Skeletal muscle satellite cell (primary cell): Measurements from ENCODE around the gene PLPPR1.

Experiments
- H3K27me3 ChIP-seq: 2 replicates; pipeline ENCODE4 v1.7.0; 2013; ENCODE audit warnings: low read length; ENCODE audit not compliant: control insufficient read depth, insufficient read depth
- H3K36me3 ChIP-seq: 2 replicates; pipeline ENCODE4 v1.7.0; 2013; ENCODE audit warnings: mild to moderate bottlenecking, control low read depth, low read length; ENCODE audit not compliant: insufficient read depth
- H3K4me1 ChIP-seq: 2 replicates; pipeline ENCODE4 v1.7.0; 2013; ENCODE audit warnings: low read length; ENCODE audit not compliant: control insufficient read depth, insufficient read depth
- H3K4me2 ChIP-seq: 2 replicates; pipeline ENCODE4 v1.7.0; 2013; ENCODE audit warnings: mild to moderate bottlenecking, low read length
- H3K4me3 ChIP-seq: 2 replicates; pipeline ENCODE4 v1.7.0; 2013; ENCODE audit warnings: low read length
- H3K9ac ChIP-seq: 2 replicates; pipeline ENCODE4 v1.7.0; 2013; ENCODE audit warnings: mild to moderate bottlenecking, low read depth, low read length, moderate library complexity
- H3K9me3 ChIP-seq: replicated peaks from 2 replicates; pipeline ENCODE4 v1.7.0; 2013; ENCODE audit warnings: mild to moderate bottlenecking, control low read depth, low read length

Gene PLPPR1

GRCh38 chr9:101220341-101220740, 191.8 kb downstream of the PLPPR1 start:
- Histone ChIP-seq H3K9ac (no peak overlapping the region), H3K4me2 (no peak overlapping the region), H3K36me3 (no peaks in the 10 kb centered on the region), H3K9me3 (no peaks in the 10 kb centered on the region), H3K27me3 (no peaks in the 10 kb centered on the region), H3K4me1 (no peaks in the 10 kb centered on the region), H3K4me3 (no peak overlapping the region)

GRCh38 chr9:101225271-101225670, 196.7 kb downstream of the PLPPR1 start:
- H3K36me3 ChIP-seq, result no peaks in the 10 kb centered on the region
- no peaks in the 10 kb centered on the region for H3K9me3 ChIP-seq
- H3K9ac ChIP-seq, result no peak overlapping the region
- H3K4me1 ChIP-seq, result no peaks in the 10 kb centered on the region
- no peak overlapping the region for H3K4me3 ChIP-seq
- no peaks in the 10 kb centered on the region for H3K27me3 ChIP-seq
- no peak overlapping the region for H3K4me2 ChIP-seq

GRCh38 chr9:101226161-101226560, 197.6 kb downstream of the PLPPR1 start:
- H3K9me3 ChIP-seq, result no peaks in the 10 kb centered on the region
- no peak overlapping the region for H3K4me3 ChIP-seq
- no peaks in the 10 kb centered on the region for H3K4me1 ChIP-seq
- H3K4me2 ChIP-seq, result no peak overlapping the region
- H3K9ac ChIP-seq, result no peak overlapping the region
- H3K27me3 ChIP-seq, result no peaks in the 10 kb centered on the region
- H3K36me3 ChIP-seq, result no peaks in the 10 kb centered on the region

GRCh38 chr9:101226803-101227202, 198.3 kb downstream of the PLPPR1 start:
- H3K4me3 ChIP-seq, result no peak overlapping the region
- no peak overlapping the region for H3K4me2 ChIP-seq
- H3K4me1 ChIP-seq, result no peaks in the 10 kb centered on the region
- no peaks in the 10 kb centered on the region for H3K27me3 ChIP-seq
- no peak overlapping the region for H3K9ac ChIP-seq
- no peaks in the 10 kb centered on the region for H3K9me3 ChIP-seq
- no peaks in the 10 kb centered on the region for H3K36me3 ChIP-seq

- no peak overlapping the region for H3K9ac ChIP-seq
- H3K4me3 ChIP-seq, result no peak overlapping the region
- H3K9me3 ChIP-seq, result no peaks in the 10 kb centered on the region
- H3K4me2 ChIP-seq, result no peak overlapping the region
- H3K36me3 ChIP-seq, result no peaks in the 10 kb centered on the region
- H3K4me1 ChIP-seq, result no peaks in the 10 kb centered on the region
- H3K27me3 ChIP-seq, result no peaks in the 10 kb centered on the region
Observed at GRCh38 chr9:101229606-101230005, 201.1 kb downstream of the PLPPR1 start.

GRCh38 chr9:101232405-101232977, 204.0 kb downstream of the PLPPR1 start:
- Histone ChIP-seq H3K36me3 (no peaks in the 10 kb centered on the region), H3K4me1 (no peaks in the 10 kb centered on the region), H3K9me3 (no peaks in the 10 kb centered on the region), H3K9ac (no peak overlapping the region), H3K4me3 (no peak overlapping the region), H3K27me3 (no peaks in the 10 kb centered on the region), H3K4me2 (no peak overlapping the region)

- Histone ChIP-seq H3K4me3 (no peak overlapping the region), H3K4me2 (no peak overlapping the region), H3K9me3 (no peaks in the 10 kb centered on the region), H3K36me3 (no peaks in the 10 kb centered on the region), H3K9ac (no peak overlapping the region), H3K27me3 (no peaks in the 10 kb centered on the region), H3K4me1 (no peaks in the 10 kb centered on the region)
Observed at GRCh38 chr9:101235105-101235866, 206.8 kb downstream of the PLPPR1 start.

GRCh38 chr9:101242651-101243050, 214.1 kb downstream of the PLPPR1 start:
- Histone ChIP-seq H3K27me3 (no peaks in the 10 kb centered on the region), H3K36me3 (no peaks in the 10 kb centered on the region), H3K4me1 (no peaks in the 10 kb centered on the region), H3K4me2 (no peak overlapping the region), H3K4me3 (no peak overlapping the region), H3K9me3 (no peaks in the 10 kb centered on the region), H3K9ac (no peak overlapping the region)

- Histone ChIP-seq H3K4me1 (no peaks in the 10 kb centered on the region), H3K4me2 (no peak overlapping the region), H3K36me3 (no peaks in the 10 kb centered on the region), H3K4me3 (no peak overlapping the region), H3K9me3 (no peaks in the 10 kb centered on the region), H3K9ac (no peak overlapping the region), H3K27me3 (no peaks in the 10 kb centered on the region)
Observed at GRCh38 chr9:101246691-101247090, 218.2 kb downstream of the PLPPR1 start.

- Histone ChIP-seq H3K4me2 (no peak overlapping the region), H3K36me3 (no peaks in the 10 kb centered on the region), H3K4me1 (no peaks in the 10 kb centered on the region), H3K4me3 (no peak overlapping the region), H3K27me3 (no peaks in the 10 kb centered on the region), H3K9me3 (no peaks in the 10 kb centered on the region), H3K9ac (no peak overlapping the region)
Observed at GRCh38 chr9:101247297-101247696, 218.8 kb downstream of the PLPPR1 start.

- Histone ChIP-seq H3K4me1 (no peaks in the 10 kb centered on the region), H3K9me3 (no peaks in the 10 kb centered on the region), H3K9ac (no peak overlapping the region), H3K36me3 (no peaks in the 10 kb centered on the region), H3K27me3 (no peaks in the 10 kb centered on the region), H3K4me2 (no peak overlapping the region), H3K4me3 (no peak overlapping the region)
Observed at GRCh38 chr9:101254733-101255433, 226.4 kb downstream of the PLPPR1 start.
